Prostate gland (tissue), 2 donors: ENCODE measurements around the gene GTF2H4. TPM values are rescaled to one million over a fixed set of nuclear protein-coding genes. Genes with fewer than 3 reads are reported as not detected.

ENCODE experiments used
- DNase-seq: peaks from one replicate; pipeline ENCODE4 v3.0.0-alpha.2; 2019; ENCODE audit warnings: low spot score
- H3K27ac ChIP-seq, 2 donors: fragments of 200-600 bp; sonication (generic); 2 replicates each; pipeline ENCODE4 v1.5.1; 2017 to 2019
- H3K27me3 ChIP-seq: fragments of 200-600 bp; sonication (generic); replicated peaks from 2 replicates; pipeline ENCODE4 v1.5.1; 2019; ENCODE audit not compliant: insufficient read depth
- H3K36me3 ChIP-seq, 2 donors: fragments of 200-600 bp; sonication (generic); 1 replicate in 1 of 2; 2 replicates in 1 of 2; pipeline versions ENCODE4 v1.5.1 to v1.8.1; 2017 to 2019
- H3K4me1 ChIP-seq: fragments of 200-600 bp; sonication (generic); replicated peaks from 2 replicates; pipeline ENCODE4 v1.5.1; 2019
- H3K4me3 ChIP-seq, 2 donors: fragments of 200-600 bp; sonication (generic); 2 replicates each; pipeline ENCODE4 v1.5.1; 2017 to 2019
- H3K9me3 ChIP-seq: fragments of 200-600 bp; sonication (generic); 2 replicates; pipeline ENCODE4 v1.5.1; 2017
- CTCF ChIP-seq, 4 experiments: fragments of 200-600 bp in 2 of 4; fragments of 450-650 bp in 2 of 4; sonication (generic) in 2 of 4; IDR thresholded peaks; 1 replicate in 3 of 4; 2 replicates in 1 of 4; pipeline ENCODE4 v1.5.1; 2016 to 2019; ENCODE audit warnings: antibody characterized with exemption in 4 of 4, mild to moderate bottlenecking in 2 of 4, moderate library complexity in 2 of 4
- POLR2A ChIP-seq: fragments of 450-650 bp; IDR thresholded peaks from one replicate; pipeline ENCODE4 v1.6.1; 2016; ENCODE audit warnings: antibody characterized with exemption, mild to moderate bottlenecking
- POLR2AphosphoS5 ChIP-seq: sonication (generic); formaldehyde crosslinking; IDR thresholded peaks from one replicate; pipeline ENCODE4 v1.6.1; 2017; ENCODE audit warnings: antibody characterized with exemption
- WGBS: methylation state at CpG from one replicate; pipeline ENCODE4 v1.1.5; 2018; 5-methylcytosine and 5-hydroxymethylcytosine counted together
- intact Hi-C: fragments of 100-400 bp; cut with DNase I; formaldehyde crosslinking; loops from one replicate; pipeline ENCODE4 v1.14.2; 2022
- total RNA-seq, 2 donors: library from RNA; depleted of rRNA; stranded (reverse); fragments of >200 nt; gene quantifications; one replicate each; pipeline ENCODE4 v1.1.0, GENCODE V29; 2016

Gene GTF2H4
- total RNA-seq, 2 donors from 2014 or later, result 19.0 to 26.2 TPM

- H3K27me3 ChIP-seq, result no peaks in the 10 kb centered on the region
- WGBS, result 66% methylated on average over 8 of the region's 12 CpGs
- DNase-seq, result no peak
- H3K36me3 ChIP-seq, result peaks cover 6 to 7% of the 10 kb centered on the region in 2 donors
- TF ChIP-seq POLR2A (no peak), CTCF (IDR thresholded peaks at IDR 0.05) (no peak), POLR2AphosphoS5 (no peak)
- intact Hi-C loops, result no loop called here
- no peak overlapping the region for H3K27ac ChIP-seq
- peaks cover 6% of the 10 kb centered on the region for H3K4me1 ChIP-seq
- no peak overlapping the region for H3K4me3 ChIP-seq
- H3K9me3 ChIP-seq, result no peaks in the 10 kb centered on the region
Observed at GRCh38 chr6:30890646-30891449, 17.2 kb upstream of the GTF2H4 start.

DNA sequence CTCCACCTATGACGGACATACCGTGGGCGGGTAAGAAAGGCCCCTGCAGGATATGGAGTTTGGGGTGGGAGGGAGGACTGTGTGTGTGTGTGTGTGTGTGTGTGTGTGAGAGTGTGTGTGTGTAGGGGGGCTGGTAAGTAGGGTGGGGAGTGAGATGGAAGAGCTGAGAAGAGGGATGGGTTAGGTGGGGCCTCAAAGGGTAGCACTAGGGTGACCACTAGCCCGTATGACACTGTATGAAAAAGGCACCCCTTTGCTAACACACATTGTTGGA lies 16.6 kb upstream of the GTF2H4 start:
- Histone ChIP-seq H3K9me3 (no peaks in the 10 kb centered on the region), H3K4me3 (no peak overlapping the region)

GRCh38 chr6:30891816-30892538 lies 16.0 kb upstream of the GTF2H4 start:
- TF ChIP-seq POLR2AphosphoS5 (no peak), CTCF (IDR thresholded peaks at IDR 0.05) (no peak), POLR2A (no peak)
- Histone ChIP-seq H3K4me3 (no peak overlapping the region), H3K27me3 (no peaks in the 10 kb centered on the region), H3K36me3 (peaks cover 6 to 9% of the 10 kb centered on the region in 2 donors), H3K27ac (no peak overlapping the region), H3K9me3 (no peaks in the 10 kb centered on the region), H3K4me1 (peaks cover 6% of the 10 kb centered on the region)
- intact Hi-C loops, result no loop called here
- WGBS, result 84% methylated on average over 21 of the region's 21 CpGs
- DNase-seq, result no peak

More for the DNA sequence above, 16.6 kb upstream of the GTF2H4 start:
- intact Hi-C loops, result no loop called here
- WGBS, result 77% methylated on average over 4 of the region's 4 CpGs
- Histone ChIP-seq H3K4me1 (peaks cover 6% of the 10 kb centered on the region), H3K27me3 (no peaks in the 10 kb centered on the region), H3K27ac (no peak overlapping the region), H3K36me3 (peaks cover 6 to 7% of the 10 kb centered on the region in 2 donors)
- DNase-seq, result no peak
- TF ChIP-seq POLR2AphosphoS5 (no peak), POLR2A (no peak), CTCF (IDR thresholded peaks at IDR 0.05) (no peak)

DNA sequence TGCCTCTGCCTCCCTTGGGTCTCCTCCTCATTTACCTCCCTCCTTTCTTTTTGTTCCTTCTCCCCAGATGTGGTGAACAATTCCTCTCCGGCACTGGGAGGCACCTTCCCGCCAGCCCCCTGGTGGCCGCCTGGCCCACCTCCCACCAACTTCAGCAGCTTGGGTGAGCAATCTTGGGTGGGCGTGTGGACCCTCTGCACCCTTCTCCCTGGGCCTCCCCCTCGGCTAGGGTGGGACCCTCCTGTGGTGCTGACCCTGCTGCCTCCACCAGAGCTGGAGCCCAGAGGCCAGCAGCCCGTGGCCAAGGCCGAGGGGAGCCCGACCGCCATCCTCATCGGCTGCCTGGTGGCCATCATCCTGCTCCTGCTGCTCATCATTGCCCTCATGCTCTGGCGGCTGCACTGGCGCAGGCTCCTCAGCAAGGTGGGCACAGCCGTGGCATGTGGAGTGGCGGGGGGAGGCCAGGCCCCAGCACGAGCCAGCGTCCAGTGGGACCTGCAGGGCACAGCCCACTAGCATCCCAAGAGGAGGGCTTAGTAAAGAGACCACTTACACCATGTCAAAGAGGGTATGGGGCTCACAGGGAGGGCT lies 14.9 kb upstream of the GTF2H4 start:
- Histone ChIP-seq H3K27ac (no peak overlapping the region), H3K4me3 (no peak overlapping the region), H3K27me3 (no peaks in the 10 kb centered on the region), H3K36me3 (peaks cover 6 to 18% of the 10 kb centered on the region in 2 donors), H3K9me3 (no peaks in the 10 kb centered on the region), H3K4me1 (peaks cover 2% of the 10 kb centered on the region)
- intact Hi-C loops, result no loop called here
- DNase-seq, result no peak
- TF ChIP-seq POLR2A, result no peak
- TF ChIP-seq POLR2AphosphoS5, result no peak
- no peak for TF ChIP-seq CTCF (IDR thresholded peaks at IDR 0.05)
- 75% methylated on average over 12 of the region's 16 CpGs for WGBS
